ENCODE measurements around the gene TMPRSS9.

Gene TMPRSS9

DNA sequence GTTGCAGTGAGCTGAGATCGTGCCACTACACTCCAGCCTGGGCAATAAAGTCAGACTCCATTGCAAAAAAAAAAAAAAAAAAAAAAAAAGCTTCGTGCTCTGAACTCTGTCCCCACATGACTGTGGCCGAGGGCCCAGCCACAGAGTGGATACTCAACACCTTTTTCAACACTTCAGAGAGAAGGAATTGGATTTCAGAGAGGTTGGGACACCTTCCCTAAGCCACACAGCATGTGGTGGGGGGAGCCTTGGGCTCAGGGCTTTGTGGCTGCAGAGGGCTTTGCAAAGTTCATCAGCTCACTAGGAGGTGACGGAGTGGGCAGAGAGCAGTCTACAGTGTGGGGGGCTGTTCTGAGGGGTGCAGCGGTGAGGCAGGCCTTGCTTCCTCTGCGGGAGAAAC, 41.1 kb upstream of the TMPRSS9 start:
- ATAC-seq = no peak
- no peak for TF ChIP-seq TCF4 (CRISPR knock-in tag; IDR thresholded peaks at IDR 0.05; ENCODE audit: borderline replicate concordance)
- TF ChIP-seq TOX (CRISPR knock-in tag; IDR thresholded peaks at IDR 0.05; ENCODE audit: borderline replicate concordance) = no peak
- no peak for TF ChIP-seq ZFP30 (CRISPR knock-in tag; IDR thresholded peaks at IDR 0.05)
- no peak for TF ChIP-seq SNAI2 (CRISPR knock-in tag; IDR thresholded peaks at IDR 0.05)
- TF ChIP-seq, protein P1, sequence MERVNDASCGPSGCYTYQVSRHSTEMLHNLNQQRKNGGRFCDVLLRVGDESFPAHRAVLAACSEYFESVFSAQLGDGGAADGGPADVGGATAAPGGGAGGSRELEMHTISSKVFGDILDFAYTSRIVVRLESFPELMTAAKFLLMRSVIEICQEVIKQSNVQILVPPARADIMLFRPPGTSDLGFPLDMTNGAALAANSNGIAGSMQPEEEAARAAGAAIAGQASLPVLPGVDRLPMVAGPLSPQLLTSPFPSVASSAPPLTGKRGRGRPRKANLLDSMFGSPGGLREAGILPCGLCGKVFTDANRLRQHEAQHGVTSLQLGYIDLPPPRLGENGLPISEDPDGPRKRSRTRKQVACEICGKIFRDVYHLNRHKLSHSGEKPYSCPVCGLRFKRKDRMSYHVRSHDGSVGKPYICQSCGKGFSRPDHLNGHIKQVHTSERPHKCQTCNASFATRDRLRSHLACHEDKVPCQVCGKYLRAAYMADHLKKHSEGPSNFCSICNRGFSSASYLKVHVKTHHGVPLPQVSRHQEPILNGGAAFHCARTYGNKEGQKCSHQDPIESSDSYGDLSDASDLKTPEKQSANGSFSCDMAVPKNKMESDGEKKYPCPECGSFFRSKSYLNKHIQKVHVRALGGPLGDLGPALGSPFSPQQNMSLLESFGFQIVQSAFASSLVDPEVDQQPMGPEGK (CRISPR knock-in tag; IDR thresholded peaks at IDR 0.05; ENCODE audit: borderline replicate concordance) = no peak
- TF ChIP-seq ARNTL (CRISPR knock-in tag; IDR thresholded peaks at IDR 0.05; ENCODE audit: borderline replicate concordance, low read depth) = no peak
- no peak for TF ChIP-seq BACH2 (CRISPR knock-in tag; IDR thresholded peaks at IDR 0.05; ENCODE audit: borderline replicate concordance)
- no peak for TF ChIP-seq ZNF70 (CRISPR knock-in tag; IDR thresholded peaks at IDR 0.05)
- TF ChIP-seq, protein P2, sequence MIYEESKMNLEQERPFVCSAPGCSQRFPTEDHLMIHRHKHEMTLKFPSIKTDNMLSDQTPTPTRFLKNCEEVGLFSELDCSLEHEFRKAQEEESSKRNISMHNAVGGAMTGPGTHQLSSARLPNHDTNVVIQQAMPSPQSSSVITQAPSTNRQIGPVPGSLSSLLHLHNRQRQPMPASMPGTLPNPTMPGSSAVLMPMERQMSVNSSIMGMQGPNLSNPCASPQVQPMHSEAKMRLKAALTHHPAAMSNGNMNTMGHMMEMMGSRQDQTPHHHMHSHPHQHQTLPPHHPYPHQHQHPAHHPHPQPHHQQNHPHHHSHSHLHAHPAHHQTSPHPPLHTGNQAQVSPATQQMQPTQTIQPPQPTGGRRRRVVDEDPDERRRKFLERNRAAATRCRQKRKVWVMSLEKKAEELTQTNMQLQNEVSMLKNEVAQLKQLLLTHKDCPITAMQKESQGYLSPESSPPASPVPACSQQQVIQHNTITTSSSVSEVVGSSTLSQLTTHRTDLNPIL (CRISPR knock-in tag; IDR thresholded peaks at IDR 0.05; ENCODE audit: low read depth) = no peak
- no peak for TF ChIP-seq ISL1 (CRISPR knock-in tag; IDR thresholded peaks at IDR 0.05)
- no peak for TF ChIP-seq ZC3H10 (CRISPR knock-in tag; IDR thresholded peaks at IDR 0.05)
- no peak for TF ChIP-seq OSR1 (CRISPR knock-in tag; IDR thresholded peaks at IDR 0.05)
- no peak for TF ChIP-seq ZNF565 (CRISPR knock-in tag; conservative IDR thresholded peaks at IDR 0.05; ENCODE audit: low read depth)
- TF ChIP-seq PPARA (CRISPR knock-in tag; IDR thresholded peaks at IDR 0.05; ENCODE audit: borderline replicate concordance) = no peak
- TF ChIP-seq, protein P3, sequence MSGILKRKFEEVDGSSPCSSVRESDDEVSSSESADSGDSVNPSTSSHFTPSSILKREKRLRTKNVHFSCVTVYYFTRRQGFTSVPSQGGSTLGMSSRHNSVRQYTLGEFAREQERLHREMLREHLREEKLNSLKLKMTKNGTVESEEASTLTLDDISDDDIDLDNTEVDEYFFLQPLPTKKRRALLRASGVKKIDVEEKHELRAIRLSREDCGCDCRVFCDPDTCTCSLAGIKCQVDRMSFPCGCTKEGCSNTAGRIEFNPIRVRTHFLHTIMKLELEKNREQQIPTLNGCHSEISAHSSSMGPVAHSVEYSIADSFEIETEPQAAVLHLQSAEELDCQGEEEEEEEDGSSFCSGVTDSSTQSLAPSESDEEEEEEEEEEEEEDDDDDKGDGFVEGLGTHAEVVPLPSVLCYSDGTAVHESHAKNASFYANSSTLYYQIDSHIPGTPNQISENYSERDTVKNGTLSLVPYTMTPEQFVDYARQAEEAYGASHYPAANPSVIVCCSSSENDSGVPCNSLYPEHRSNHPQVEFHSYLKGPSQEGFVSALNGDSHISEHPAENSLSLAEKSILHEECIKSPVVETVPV (CRISPR knock-in tag; IDR thresholded peaks at IDR 0.05) = no peak
- TF ChIP-seq, protein P4, sequence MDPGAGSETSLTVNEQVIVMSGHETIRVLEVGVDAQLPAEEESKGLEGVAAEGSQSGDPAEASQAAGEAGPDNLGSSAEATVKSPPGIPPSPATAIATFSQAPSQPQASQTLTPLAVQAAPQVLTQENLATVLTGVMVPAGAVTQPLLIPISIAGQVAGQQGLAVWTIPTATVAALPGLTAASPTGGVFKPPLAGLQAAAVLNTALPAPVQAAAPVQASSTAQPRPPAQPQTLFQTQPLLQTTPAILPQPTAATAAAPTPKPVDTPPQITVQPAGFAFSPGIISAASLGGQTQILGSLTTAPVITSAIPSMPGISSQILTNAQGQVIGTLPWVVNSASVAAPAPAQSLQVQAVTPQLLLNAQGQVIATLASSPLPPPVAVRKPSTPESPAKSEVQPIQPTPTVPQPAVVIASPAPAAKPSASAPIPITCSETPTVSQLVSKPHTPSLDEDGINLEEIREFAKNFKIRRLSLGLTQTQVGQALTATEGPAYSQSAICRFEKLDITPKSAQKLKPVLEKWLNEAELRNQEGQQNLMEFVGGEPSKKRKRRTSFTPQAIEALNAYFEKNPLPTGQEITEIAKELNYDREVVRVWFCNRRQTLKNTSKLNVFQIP (CRISPR knock-in tag; IDR thresholded peaks at IDR 0.05; ENCODE audit: borderline replicate concordance, low read depth) = no peak
- TF ChIP-seq, protein P5, sequence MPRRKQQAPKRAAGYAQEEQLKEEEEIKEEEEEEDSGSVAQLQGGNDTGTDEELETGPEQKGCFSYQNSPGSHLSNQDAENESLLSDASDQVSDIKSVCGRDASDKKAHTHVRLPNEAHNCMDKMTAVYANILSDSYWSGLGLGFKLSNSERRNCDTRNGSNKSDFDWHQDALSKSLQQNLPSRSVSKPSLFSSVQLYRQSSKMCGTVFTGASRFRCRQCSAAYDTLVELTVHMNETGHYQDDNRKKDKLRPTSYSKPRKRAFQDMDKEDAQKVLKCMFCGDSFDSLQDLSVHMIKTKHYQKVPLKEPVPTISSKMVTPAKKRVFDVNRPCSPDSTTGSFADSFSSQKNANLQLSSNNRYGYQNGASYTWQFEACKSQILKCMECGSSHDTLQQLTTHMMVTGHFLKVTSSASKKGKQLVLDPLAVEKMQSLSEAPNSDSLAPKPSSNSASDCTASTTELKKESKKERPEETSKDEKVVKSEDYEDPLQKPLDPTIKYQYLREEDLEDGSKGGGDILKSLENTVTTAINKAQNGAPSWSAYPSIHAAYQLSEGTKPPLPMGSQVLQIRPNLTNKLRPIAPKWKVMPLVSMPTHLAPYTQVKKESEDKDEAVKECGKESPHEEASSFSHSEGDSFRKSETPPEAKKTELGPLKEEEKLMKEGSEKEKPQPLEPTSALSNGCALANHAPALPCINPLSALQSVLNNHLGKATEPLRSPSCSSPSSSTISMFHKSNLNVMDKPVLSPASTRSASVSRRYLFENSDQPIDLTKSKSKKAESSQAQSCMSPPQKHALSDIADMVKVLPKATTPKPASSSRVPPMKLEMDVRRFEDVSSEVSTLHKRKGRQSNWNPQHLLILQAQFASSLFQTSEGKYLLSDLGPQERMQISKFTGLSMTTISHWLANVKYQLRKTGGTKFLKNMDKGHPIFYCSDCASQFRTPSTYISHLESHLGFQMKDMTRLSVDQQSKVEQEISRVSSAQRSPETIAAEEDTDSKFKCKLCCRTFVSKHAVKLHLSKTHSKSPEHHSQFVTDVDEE (CRISPR knock-in tag; IDR thresholded peaks at IDR 0.05) = no peak
- no peak for TF ChIP-seq GLIS3 (CRISPR knock-in tag; IDR thresholded peaks at IDR 0.05)
- no peak for TF ChIP-seq CSDC2 (CRISPR knock-in tag; IDR thresholded peaks at IDR 0.05)
- TF ChIP-seq ZFP3 (CRISPR knock-in tag; IDR thresholded peaks at IDR 0.05) = no peak

DNA sequence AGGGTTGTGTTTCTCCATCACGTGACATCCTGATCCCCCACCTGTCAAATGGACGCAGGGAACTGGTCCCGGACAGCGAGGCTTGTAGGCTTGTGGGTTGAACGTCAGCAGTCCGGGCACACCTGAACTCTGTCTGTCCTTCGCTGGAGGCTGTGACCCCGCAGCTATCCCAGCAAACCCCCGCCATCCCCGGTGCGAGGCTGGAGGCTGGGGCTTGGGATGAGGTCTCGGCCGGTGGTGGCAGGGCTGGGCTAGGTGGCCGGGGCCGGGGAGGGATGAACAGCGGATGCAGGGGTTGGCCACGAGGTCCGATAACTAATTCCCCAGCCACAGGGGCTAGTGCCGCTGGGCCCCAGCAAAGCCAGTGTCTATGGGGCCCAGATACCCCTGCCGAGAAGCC, 40.5 kb upstream of the TMPRSS9 start:
- no peak for ATAC-seq
- TF ChIP-seq ZNF70 (CRISPR knock-in tag; IDR thresholded peaks at IDR 0.05) (no peak), ESRRG (CRISPR knock-in tag; IDR thresholded peaks at IDR 0.05) (no peak), OSR1 (CRISPR knock-in tag; IDR thresholded peaks at IDR 0.05) (no peak), CSDC2 (CRISPR knock-in tag; IDR thresholded peaks at IDR 0.05) (no peak), GLIS3 (CRISPR knock-in tag; IDR thresholded peaks at IDR 0.05) (no peak), ZFP3 (CRISPR knock-in tag; IDR thresholded peaks at IDR 0.05) (no peak), TOX (CRISPR knock-in tag; IDR thresholded peaks at IDR 0.05; ENCODE audit: borderline replicate concordance) (no peak), RARB (CRISPR knock-in tag; IDR thresholded peaks at IDR 0.05) (no peak), ZNF8 (CRISPR knock-in tag; IDR thresholded peaks at IDR 0.05) (no peak), ARNTL (CRISPR knock-in tag; IDR thresholded peaks at IDR 0.05; ENCODE audit: borderline replicate concordance, low read depth) (no peak), SNAI2 (CRISPR knock-in tag; IDR thresholded peaks at IDR 0.05) (no peak), ISL1 (CRISPR knock-in tag; IDR thresholded peaks at IDR 0.05) (no peak), ZC3H10 (CRISPR knock-in tag; IDR thresholded peaks at IDR 0.05) (no peak), PPARA (CRISPR knock-in tag; IDR thresholded peaks at IDR 0.05; ENCODE audit: borderline replicate concordance) (no peak)
- TF ChIP-seq, protein P1 (CRISPR knock-in tag; IDR thresholded peaks at IDR 0.05; ENCODE audit: borderline replicate concordance) = no peak
- TF ChIP-seq, protein P2 (CRISPR knock-in tag; IDR thresholded peaks at IDR 0.05; ENCODE audit: low read depth) = no peak
- TF ChIP-seq, protein P4 (CRISPR knock-in tag; IDR thresholded peaks at IDR 0.05; ENCODE audit: borderline replicate concordance, low read depth) = no peak

Measured in SK-N-SH treated with all-trans-retinoic acid at 6 μM for 48 hours (cell line).